Mesenchymal stem cell (in vitro differentiated cells and primary cell): ENCODE data around the gene IQGAP1.
A peak's percentile ranks its signal among the peaks of the same experiment; 100 is the strongest.

Experiments used
- DNase-seq: peaks from one replicate; pipeline ENCODE4 v3.0.0-alpha.2; 2013
- H2AFZ ChIP-seq: one replicate; pipeline ENCODE4 v1.6.1; 2013; ENCODE audit warnings: low read depth, mild to moderate bottlenecking, control low read depth, inconsistent platforms, low read length, moderate library complexity
- H2AK5ac ChIP-seq: 2 replicates; pipeline ENCODE4 v1.6.1; 2013; ENCODE audit warnings: low read length, moderate library complexity, mild to moderate bottlenecking, inconsistent platforms; ENCODE audit not compliant: severe bottlenecking
- H2BK120ac ChIP-seq: one replicate; pipeline ENCODE4 v1.6.1; 2013; ENCODE audit warnings: low read depth, mild to moderate bottlenecking, inconsistent platforms, low read length, moderate library complexity
- H2BK12ac ChIP-seq, 2 experiments: one replicate each; pipeline ENCODE4 v1.6.1; 2013; ENCODE audit warnings: inconsistent platforms in 2 of 2, low read length in 2 of 2, mild to moderate bottlenecking in 2 of 2, moderate library complexity in 2 of 2, control low read depth in 1 of 2
- H2BK15ac ChIP-seq: one replicate; pipeline ENCODE4 v1.6.1; 2013; ENCODE audit warnings: mild to moderate bottlenecking, low read depth, inconsistent platforms; ENCODE audit not compliant: poor library complexity, severe bottlenecking
- H2BK5ac ChIP-seq: 2 replicates; pipeline ENCODE4 v1.6.1; 2013; ENCODE audit warnings: low read depth, mild to moderate bottlenecking, low read length, control low read depth, inconsistent platforms; ENCODE audit not compliant: poor library complexity, severe bottlenecking
- H3K14ac ChIP-seq, 2 experiments: one replicate each; pipeline ENCODE4 v1.6.1; 2013; ENCODE audit warnings: inconsistent platforms in 2 of 2, low read length in 2 of 2, control low read depth in 1 of 2, mild to moderate bottlenecking in 1 of 2, moderate library complexity in 1 of 2
- H3K18ac ChIP-seq, 2 experiments: one replicate each; pipeline ENCODE4 v1.6.1; 2013; ENCODE audit warnings: inconsistent platforms in 2 of 2, low read length in 2 of 2, control low read depth in 1 of 2, low read depth in 1 of 2, mild to moderate bottlenecking in 1 of 2
- H3K23ac ChIP-seq, 2 experiments: one replicate each; pipeline ENCODE4 v1.6.1; 2013; ENCODE audit warnings: inconsistent platforms in 2 of 2, low read length in 2 of 2, mild to moderate bottlenecking in 2 of 2, moderate library complexity in 2 of 2, control low read depth in 1 of 2
- H3K27ac ChIP-seq: 2 replicates; pipeline ENCODE4 v1.5.1; 2013; ENCODE audit warnings: mild to moderate bottlenecking, moderate library complexity, low read length, control low read depth, inconsistent platforms; ENCODE audit not compliant: poor library complexity, severe bottlenecking
- H3K27me3 ChIP-seq, 2 experiments: 2 replicates each; pipeline versions ENCODE4 v1.6.1 to v1.7.0; 2013; ENCODE audit warnings: low read length in 2 of 2, mild to moderate bottlenecking in 2 of 2, moderate library complexity in 2 of 2, control low read depth in 1 of 2, inconsistent platforms in 1 of 2; ENCODE audit not compliant: control insufficient read depth in 1 of 2, insufficient read depth in 1 of 2
- H3K36me3 ChIP-seq, 2 experiments: 2 replicates each; pipeline versions ENCODE4 v1.6.1 to v1.7.0; 2013; ENCODE audit warnings: low read length in 2 of 2, control low read depth in 1 of 2, inconsistent platforms in 1 of 2, low read depth in 1 of 2, mild to moderate bottlenecking in 1 of 2; ENCODE audit not compliant: insufficient read depth in 2 of 2, control insufficient read depth in 1 of 2
- H3K4ac ChIP-seq, 2 experiments: one replicate each; pipeline ENCODE4 v1.6.1; 2013; ENCODE audit warnings: inconsistent platforms in 2 of 2, low read length in 2 of 2, mild to moderate bottlenecking in 2 of 2, moderate library complexity in 2 of 2, control low read depth in 1 of 2, low read depth in 1 of 2
- H3K4me1 ChIP-seq: 2 replicates; pipeline ENCODE4 v1.6.1; 2013; ENCODE audit warnings: low read depth, low read length, control low read depth; ENCODE audit not compliant: control insufficient read depth, insufficient read depth
- H3K4me2 ChIP-seq: 2 replicates; pipeline ENCODE4 v1.6.1; 2013; ENCODE audit warnings: low read length, mild to moderate bottlenecking, inconsistent platforms; ENCODE audit not compliant: poor library complexity, severe bottlenecking
- H3K4me3 ChIP-seq, 2 experiments: 2 replicates each; pipeline versions ENCODE4 v1.5.1 to v1.7.0; 2013; ENCODE audit warnings: low read length in 2 of 2, mild to moderate bottlenecking in 2 of 2, control low read depth in 1 of 2, low read depth in 1 of 2; ENCODE audit not compliant: insufficient read depth in 1 of 2
- H3K79me1 ChIP-seq: replicated peaks from 2 replicates; pipeline ENCODE4 v1.6.1; 2013; ENCODE audit warnings: mild to moderate bottlenecking, control low read depth, low read length, inconsistent platforms; ENCODE audit not compliant: poor library complexity, severe bottlenecking
- H3K9ac ChIP-seq: 2 replicates; pipeline ENCODE4 v1.7.0; 2013; ENCODE audit warnings: mild to moderate bottlenecking, low read length, moderate library complexity
- H3K9me3 ChIP-seq: 2 replicates; pipeline ENCODE4 v1.7.0; 2013; ENCODE audit warnings: mild to moderate bottlenecking, low read length; ENCODE audit not compliant: control insufficient read depth
- H4K8ac ChIP-seq: one replicate; pipeline ENCODE4 v1.6.1; 2013; ENCODE audit warnings: inconsistent platforms, mild to moderate bottlenecking, low read length, moderate library complexity
- H4K91ac ChIP-seq: one replicate; pipeline ENCODE4 v1.6.1; 2013; ENCODE audit warnings: mild to moderate bottlenecking, low read length, inconsistent platforms
- WGBS: methylation state at CpG from one replicate; pipeline ENCODE4 v1.1.7; 2013; ENCODE audit warnings: mixed read lengths; 5-methylcytosine and 5-hydroxymethylcytosine counted together

The IQGAP1 gene

GRCh38 chr15:90422043-90422442 is 34.0 kb downstream of the IQGAP1 start:
- Histone ChIP-seq H2BK5ac (no peak overlapping the region), H3K4me3 (no peak overlapping the region), H3K4me2 (no peak overlapping the region), H3K4me1 (peaks cover 21% of the 10 kb centered on the region), H3K27ac (peak overlapping the region; percentile 38), H3K18ac (no peak overlapping the region), H3K14ac (no peak overlapping the region), H2BK120ac (no peak overlapping the region), H2BK15ac (no peak overlapping the region), H3K4ac (no peak overlapping the region), H3K9me3 (no peaks in the 10 kb centered on the region), H3K27me3 (no peaks in the 10 kb centered on the region), H4K8ac (no peak overlapping the region), H2AK5ac (no peak overlapping the region), H2AFZ (no peak overlapping the region), H3K79me1 (no peaks in the 10 kb centered on the region), H3K36me3 (peaks cover 0 to 6% of the 10 kb centered on the region in 2 experiments), H3K9ac (peak overlapping the region; percentile 17), H3K23ac (no peak overlapping the region), H2BK12ac (no peak overlapping the region), H4K91ac (no peak overlapping the region)
- DNase-seq = no peak
- 100% methylated on average over 1 of the region's 2 CpGs for WGBS

- H2AFZ ChIP-seq = no peak overlapping the region
- no peaks in the 10 kb centered on the region for H3K27me3 ChIP-seq
- no peak overlapping the region for H4K8ac ChIP-seq
- peaks cover under 1% of the 10 kb centered on the region for H3K79me1 ChIP-seq
- no peak overlapping the region for H3K4ac ChIP-seq
- no peak overlapping the region for H2BK120ac ChIP-seq
- 90% methylated on average over 1 of the region's 3 CpGs for WGBS
- H3K27ac ChIP-seq = no peak overlapping the region
- no peak overlapping the region for H2BK5ac ChIP-seq
- H3K36me3 ChIP-seq = peaks cover under 1 to 13% of the 10 kb centered on the region in 2 experiments
- H2BK15ac ChIP-seq = no peak overlapping the region
- no peak overlapping the region for H3K14ac ChIP-seq
- H2BK12ac ChIP-seq = no peak overlapping the region
- H2AK5ac ChIP-seq = no peak overlapping the region
- H3K23ac ChIP-seq = no peak overlapping the region
- no peak for DNase-seq
- no peak overlapping the region for H3K4me2 ChIP-seq
- H3K4me3 ChIP-seq = no peak overlapping the region
- no peak overlapping the region for H3K18ac ChIP-seq
- H3K4me1 ChIP-seq = peaks cover 21% of the 10 kb centered on the region
- H3K9ac ChIP-seq = no peak overlapping the region
- H3K9me3 ChIP-seq = no peaks in the 10 kb centered on the region
- no peak overlapping the region for H4K91ac ChIP-seq
These were observed 34.9 kb downstream of the IQGAP1 start for GRCh38 chr15:90422936-90423335.

GRCh38 chr15:90423801-90424319 is 35.8 kb downstream of the IQGAP1 start:
- Histone ChIP-seq H3K18ac (no peak overlapping the region), H2AK5ac (no peak overlapping the region), H2AFZ (no peak overlapping the region), H3K9ac (peak overlapping the region; percentile 60), H2BK15ac (no peak overlapping the region), H3K36me3 (peaks cover 10 to 22% of the 10 kb centered on the region in 2 experiments), H4K91ac (no peak overlapping the region), H3K4ac (no peak overlapping the region), H3K27me3 (no peaks in the 10 kb centered on the region), H3K4me2 (no peak overlapping the region), H4K8ac (no peak overlapping the region), H2BK12ac (no peak overlapping the region), H3K9me3 (no peaks in the 10 kb centered on the region), H2BK5ac (no peak overlapping the region), H3K4me3 (peak overlapping the region in 1 of 2 experiments; percentile 20), H3K4me1 (peaks cover 18% of the 10 kb centered on the region), H3K14ac (no peak overlapping the region), H3K27ac (no peak overlapping the region), H3K79me1 (peaks cover 6% of the 10 kb centered on the region), H2BK120ac (no peak overlapping the region), H3K23ac (no peak overlapping the region)
- no peak for DNase-seq
- 78% methylated on average over 2 of the region's 4 CpGs for WGBS

GRCh38 chr15:90425726-90426346 is 37.8 kb downstream of the IQGAP1 start:
- H3K4me1 ChIP-seq = peaks cover 14% of the 10 kb centered on the region
- H3K9ac ChIP-seq = peak overlapping the region; percentile 0
- H3K23ac ChIP-seq = no peak overlapping the region
- H3K4ac ChIP-seq = no peak overlapping the region
- no peak overlapping the region for H2BK5ac ChIP-seq
- no peak overlapping the region for H3K18ac ChIP-seq
- no peak overlapping the region for H2BK12ac ChIP-seq
- WGBS = 100% methylated on average over 2 of the region's 2 CpGs
- no peak overlapping the region for H2AFZ ChIP-seq
- H4K8ac ChIP-seq = no peak overlapping the region
- no peaks in the 10 kb centered on the region for H3K27me3 ChIP-seq
- H3K36me3 ChIP-seq = peaks cover 11 to 39% of the 10 kb centered on the region in 2 experiments
- H4K91ac ChIP-seq = no peak overlapping the region
- H3K4me2 ChIP-seq = no peak overlapping the region
- no peak overlapping the region for H3K4me3 ChIP-seq
- H2AK5ac ChIP-seq = no peak overlapping the region
- peaks cover 10% of the 10 kb centered on the region for H3K79me1 ChIP-seq
- no peak overlapping the region for H2BK120ac ChIP-seq
- no peak for DNase-seq
- H3K27ac ChIP-seq = peak overlapping the region; percentile 52
- H3K9me3 ChIP-seq = no peaks in the 10 kb centered on the region
- H2BK15ac ChIP-seq = no peak overlapping the region
- no peak overlapping the region for H3K14ac ChIP-seq
